Body of pancreas (tissue), 4 donors: ENCODE data around the gene HEXB. TPM values are rescaled to one million over a fixed set of nuclear protein-coding genes. Genes with fewer than 3 reads are reported as not detected.

ENCODE experiments used
- ATAC-seq: fragments of 150-250 bp; one replicate; pipeline ENCODE4 v1.9.1; 2016
- DNase-seq, 4 donors: peaks; one replicate each; pipeline ENCODE4 v3.0.0-alpha.2; 2019
- H3K27ac ChIP-seq, 4 donors: fragments of 200-600 bp; sonication (generic); 1 replicate in 3 of 4; 2 replicates in 1 of 4; pipeline versions ENCODE4 v1.5.1 to v1.6.1; 2016 to 2019; ENCODE audit warnings: mild to moderate bottlenecking in 1 of 4, mixed read lengths in 1 of 4, moderate library complexity in 1 of 4
- H3K27me3 ChIP-seq, 2 donors: fragments of 200-600 bp; sonication (generic); one replicate each; pipeline ENCODE4 v1.6.0; 2016; ENCODE audit warnings: mild to moderate bottlenecking in 1 of 2
- H3K36me3 ChIP-seq, 2 donors: fragments of 200-600 bp; sonication (generic); replicated peaks in 1 of 2; 2 replicates each; pipeline ENCODE4 v1.5.1; 2016; ENCODE audit warnings: low read depth in 2 of 2; ENCODE audit not compliant: insufficient read depth in 1 of 2
- H3K4me1 ChIP-seq: fragments of 200-600 bp; sonication (generic); one replicate; pipeline ENCODE4 v1.6.0; 2016
- H3K4me3 ChIP-seq, 2 donors: fragments of 200-600 bp; sonication (generic); 1 replicate in 1 of 2; 2 replicates in 1 of 2; pipeline ENCODE4 v1.5.1; 2016 to 2019
- H3K9me3 ChIP-seq, 3 donors: fragments of 200-600 bp; sonication (generic); 1 replicate in 2 of 3; 2 replicates in 1 of 3; pipeline ENCODE4 v1.5.1; 2016
- POLR2A ChIP-seq, 3 donors: fragments of 450-650 bp; IDR thresholded peaks; one replicate each; pipeline ENCODE4 v1.6.1; 2016; ENCODE audit warnings: antibody characterized with exemption in 3 of 3, mild to moderate bottlenecking in 2 of 3
- WGBS, 2 donors: methylation state at CpG; one replicate each; pipeline ENCODE4 v1.1.5; 2017; 5-methylcytosine and 5-hydroxymethylcytosine counted together
- intact Hi-C: fragments of 100-400 bp; cut with DNase I; formaldehyde crosslinking; loops from one replicate; pipeline ENCODE4 v1.15.1; 2023
- total RNA-seq, 2 donors: library from RNA; depleted of rRNA; stranded (reverse); fragments of >200 nt; gene quantifications; one replicate each; pipeline ENCODE4 v1.1.0, GENCODE V29; 2016
- TF ChIP-seq, protein P1 (sequence below), 7 experiments: fragments of 450-650 bp in 4 of 7; fragments of 200-600 bp in 3 of 7; sonication (generic) in 3 of 7; IDR thresholded peaks; one replicate each; pipeline ENCODE4 v1.5.1; 2016 to 2019; ENCODE audit warnings: antibody characterized with exemption in 7 of 7

Gene HEXB
- total RNA-seq, 2 donors from 2014 or later, result 136 to 157 TPM

DNA sequence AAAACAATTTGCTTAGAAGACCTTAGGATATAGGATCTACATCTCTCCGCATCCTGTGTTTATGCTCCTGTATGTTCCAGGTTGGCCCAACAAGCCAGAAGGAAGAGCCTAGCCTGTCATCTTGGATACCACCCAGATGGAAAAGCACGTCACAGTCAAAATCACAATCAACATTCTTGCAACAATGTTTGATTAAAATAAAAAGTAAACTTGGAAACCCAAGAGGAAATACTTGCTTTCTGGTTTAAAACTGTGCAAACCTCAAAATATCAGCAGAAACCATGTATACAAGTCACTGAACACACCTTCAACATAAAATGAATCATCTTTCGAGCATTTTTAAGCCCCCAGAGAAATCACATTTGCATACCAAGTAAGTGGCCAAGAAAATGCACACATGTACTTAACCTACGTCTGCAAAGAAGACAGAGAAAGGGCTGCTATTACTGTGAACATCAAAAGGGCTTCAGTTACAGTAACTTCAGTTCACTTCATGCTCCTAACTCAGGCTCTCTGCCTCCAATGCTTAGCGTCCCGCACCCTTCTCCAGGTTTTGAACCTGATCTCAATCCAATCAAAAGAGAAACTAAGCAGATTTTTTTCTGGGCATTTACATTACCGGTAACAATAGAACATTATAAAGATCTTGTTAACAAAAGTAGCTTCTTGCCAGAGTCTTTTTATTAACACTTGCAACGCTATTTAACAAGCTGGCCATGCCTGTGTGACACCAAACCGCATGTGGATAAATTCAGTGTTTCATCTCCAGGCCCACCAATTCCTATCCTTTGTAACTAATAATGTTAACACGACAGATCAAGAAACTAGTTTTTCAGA, 45.8 kb upstream of the HEXB start:
- Histone ChIP-seq H3K27ac (peak overlapping the region in 3 of 4 donors; percentile 86 to 91 (median 87)), H3K4me3 (peak overlapping the region; percentile 76 to 80), H3K27me3 (no peaks in the 10 kb centered on the region), H3K9me3 (no peaks in the 10 kb centered on the region), H3K36me3 (no peaks in the 10 kb centered on the region), H3K4me1 (peaks cover 36% of the 10 kb centered on the region)
- ATAC-seq, result no peak
- TF ChIP-seq POLR2A (IDR thresholded peaks at IDR 0.05), result no peak
- TF ChIP-seq, protein P1, sequence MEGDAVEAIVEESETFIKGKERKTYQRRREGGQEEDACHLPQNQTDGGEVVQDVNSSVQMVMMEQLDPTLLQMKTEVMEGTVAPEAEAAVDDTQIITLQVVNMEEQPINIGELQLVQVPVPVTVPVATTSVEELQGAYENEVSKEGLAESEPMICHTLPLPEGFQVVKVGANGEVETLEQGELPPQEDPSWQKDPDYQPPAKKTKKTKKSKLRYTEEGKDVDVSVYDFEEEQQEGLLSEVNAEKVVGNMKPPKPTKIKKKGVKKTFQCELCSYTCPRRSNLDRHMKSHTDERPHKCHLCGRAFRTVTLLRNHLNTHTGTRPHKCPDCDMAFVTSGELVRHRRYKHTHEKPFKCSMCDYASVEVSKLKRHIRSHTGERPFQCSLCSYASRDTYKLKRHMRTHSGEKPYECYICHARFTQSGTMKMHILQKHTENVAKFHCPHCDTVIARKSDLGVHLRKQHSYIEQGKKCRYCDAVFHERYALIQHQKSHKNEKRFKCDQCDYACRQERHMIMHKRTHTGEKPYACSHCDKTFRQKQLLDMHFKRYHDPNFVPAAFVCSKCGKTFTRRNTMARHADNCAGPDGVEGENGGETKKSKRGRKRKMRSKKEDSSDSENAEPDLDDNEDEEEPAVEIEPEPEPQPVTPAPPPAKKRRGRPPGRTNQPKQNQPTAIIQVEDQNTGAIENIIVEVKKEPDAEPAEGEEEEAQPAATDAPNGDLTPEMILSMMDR (IDR thresholded peaks at IDR 0.05), result no peak
- intact Hi-C loops, result no loop called here
- DNase-seq, result no peak
- 12% methylated on average over 10 of the region's 10 CpGs for WGBS, 2 donors

DNA sequence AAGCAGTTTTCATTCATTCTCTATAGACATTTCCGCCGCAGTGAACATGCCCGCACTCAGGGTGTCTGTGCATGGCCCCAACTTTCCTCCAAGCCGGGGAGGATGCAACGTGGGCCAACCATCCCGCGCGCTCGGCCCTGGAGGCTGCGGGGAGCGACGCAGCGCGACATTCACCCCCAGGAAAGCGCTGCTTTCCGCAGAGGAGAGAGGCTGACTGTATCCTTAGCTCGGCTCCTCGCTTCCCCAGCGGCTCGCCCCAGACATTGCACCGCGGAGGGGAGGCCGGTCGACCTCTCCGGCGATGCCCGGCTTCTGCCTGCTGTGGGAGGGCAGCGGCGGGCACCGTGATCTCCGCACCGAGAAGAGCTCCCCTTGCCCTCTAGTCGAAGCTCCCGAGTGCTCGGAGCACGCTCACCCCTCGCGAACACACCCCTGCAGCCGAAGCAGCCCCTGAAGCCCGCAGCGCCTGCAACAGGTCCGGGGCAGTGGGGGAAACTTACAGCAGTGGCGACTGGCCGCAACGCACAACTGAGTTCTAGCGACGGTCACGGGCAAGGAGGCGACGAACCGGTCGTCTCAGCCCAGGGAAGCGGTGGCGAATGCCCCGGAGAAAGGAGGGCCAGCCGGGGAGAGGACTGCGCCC, 45.1 kb upstream of the HEXB start:
- Histone ChIP-seq H3K9me3 (no peaks in the 10 kb centered on the region), H3K36me3 (no peaks in the 10 kb centered on the region), H3K4me3 (peak overlapping the region; percentile 76 to 80), H3K4me1 (peaks cover 36% of the 10 kb centered on the region), H3K27me3 (no peaks in the 10 kb centered on the region), H3K27ac (peak overlapping the region; percentile 43 to 91 (median 86))
- TF ChIP-seq POLR2A (IDR thresholded peaks at IDR 0.05), result no peak
- TF ChIP-seq, protein P1 (IDR thresholded peaks at IDR 0.05), result peak in 4 of 7 experiments; percentile 6 to 43 (median 33)
- intact Hi-C loops, result no loop called here
- DNase-seq (peak; percentile 46 to 60 (median 52)), ATAC-seq (peak; percentile 23)
- WGBS, 2 donors, result 0 to 2% methylated on average over 16 to 47 of the region's 57 CpGs

DNA sequence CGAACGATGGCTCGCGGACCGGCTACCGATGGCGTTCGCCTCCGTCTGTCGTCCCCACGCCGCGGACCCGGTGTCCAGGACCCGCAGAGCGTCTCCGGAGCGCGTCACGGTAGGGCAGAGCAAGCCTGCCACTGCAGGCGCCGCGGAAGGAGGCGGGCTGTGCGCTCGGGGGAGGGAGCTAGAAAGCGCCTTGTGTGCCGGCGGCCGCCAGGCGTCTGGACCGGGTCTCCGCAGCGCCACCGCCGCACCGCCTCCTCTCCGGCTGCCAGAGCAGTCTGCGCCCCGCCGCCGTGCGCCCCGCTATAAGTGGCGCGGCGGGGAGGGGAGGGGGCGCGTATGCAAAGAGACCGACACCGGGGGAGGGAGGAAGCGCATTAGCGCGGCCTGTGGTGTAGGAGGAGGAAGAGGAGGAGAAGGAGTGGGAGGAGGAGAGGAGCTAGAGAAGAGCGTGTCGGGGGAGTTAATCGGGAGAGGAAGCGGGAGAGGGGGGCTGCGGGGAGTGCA, 44.5 kb upstream of the HEXB start, which contains the start of gene ENC1:
ENC1 (minus strand) TSS at position 279 of the 504 bp plus-strand sequence. CDS start 4,243 bp downstream, outside the sequence.
- ATAC-seq, result peak; percentile 81
- Histone ChIP-seq H3K36me3 (no peaks in the 10 kb centered on the region), H3K4me3 (peak within 1 kb of the TSS; percentile 76 to 80), H3K27ac (peak within 1 kb of the TSS; percentile 51 to 91 (median 86)), H3K27me3 (no peaks in the 10 kb centered on the region), H3K9me3 (no peaks in the 10 kb centered on the region), H3K4me1 (peaks cover 31% of the 10 kb centered on the region)
- TF ChIP-seq, protein P1 (IDR thresholded peaks at IDR 0.05), result peak; percentile 45 to 90 (median 75)
- peak; percentile 55 to 90 (median 87) for TF ChIP-seq POLR2A (IDR thresholded peaks at IDR 0.05)
- WGBS, 2 donors, result 0% methylated on average over 39 to 51 of the region's 59 CpGs
- intact Hi-C loops, result no loop called here
- peak; percentile 83 to 90 (median 87) for DNase-seq

DNA sequence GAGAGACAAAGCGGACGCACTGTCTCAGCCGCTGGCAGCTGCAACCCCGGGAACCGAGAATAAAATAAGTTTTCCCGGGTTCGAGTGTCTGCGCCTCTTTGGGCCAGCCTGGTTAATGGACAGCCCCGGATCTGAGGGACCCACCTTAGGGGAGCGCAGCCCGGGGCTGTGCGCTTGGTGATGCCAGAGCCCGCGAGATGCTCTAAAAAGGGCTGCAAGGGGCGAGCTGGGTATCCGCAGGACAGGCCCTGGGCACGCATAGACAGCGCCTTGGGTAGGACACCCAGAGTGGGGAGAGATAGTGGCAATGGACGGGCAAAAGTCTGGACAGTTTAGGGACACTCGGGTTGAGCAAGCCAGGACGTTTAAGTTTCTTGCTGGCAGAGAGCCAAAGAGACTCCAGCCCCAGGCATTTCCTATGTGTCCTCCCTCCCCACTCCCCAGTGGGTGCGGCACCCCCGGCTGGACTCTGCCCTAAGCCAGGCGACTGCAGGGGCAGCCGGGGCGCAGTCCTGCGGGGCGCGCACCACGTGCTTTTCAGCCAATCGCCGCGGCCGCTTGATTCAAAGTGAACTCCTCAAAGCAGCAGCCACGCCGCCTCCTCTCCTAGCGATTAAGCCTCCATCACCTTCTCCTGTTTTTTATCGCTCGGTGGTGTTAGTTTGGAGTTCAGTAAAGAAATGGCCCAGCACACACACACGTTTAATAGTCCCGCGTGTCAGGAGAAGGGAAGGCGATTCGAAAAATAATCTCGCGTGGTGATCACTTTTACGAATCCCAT, 43.9 kb upstream of the HEXB start:
- TF ChIP-seq, protein P1 (IDR thresholded peaks at IDR 0.05), result no peak
- no peak for TF ChIP-seq POLR2A (IDR thresholded peaks at IDR 0.05)
- no peaks in the 10 kb centered on the region for H3K36me3 ChIP-seq
- intact Hi-C loops, result no loop called here
- DNase-seq (peak; percentile 67 to 83 (median 74)), ATAC-seq (peak; percentile 55)
- no peaks in the 10 kb centered on the region for H3K9me3 ChIP-seq
- H3K4me3 ChIP-seq, result peak overlapping the region; percentile 76 to 80
- peak overlapping the region; percentile 51 to 91 (median 86) for H3K27ac ChIP-seq
- WGBS, 2 donors, result 0 to 1% methylated on average over 36 to 47 of the region's 47 CpGs
- no peaks in the 10 kb centered on the region for H3K27me3 ChIP-seq
- H3K4me1 ChIP-seq, result peaks cover 25% of the 10 kb centered on the region
